ENCODE data around the gene CHERP. TPM values are rescaled to one million over a fixed set of nuclear protein-coding genes. Genes with fewer than 3 reads are reported as not detected.

The CHERP gene
- total RNA-seq, 6 donors from 2014 or later: 10.8 to 38.6 (median 22.0) TPM

DNA sequence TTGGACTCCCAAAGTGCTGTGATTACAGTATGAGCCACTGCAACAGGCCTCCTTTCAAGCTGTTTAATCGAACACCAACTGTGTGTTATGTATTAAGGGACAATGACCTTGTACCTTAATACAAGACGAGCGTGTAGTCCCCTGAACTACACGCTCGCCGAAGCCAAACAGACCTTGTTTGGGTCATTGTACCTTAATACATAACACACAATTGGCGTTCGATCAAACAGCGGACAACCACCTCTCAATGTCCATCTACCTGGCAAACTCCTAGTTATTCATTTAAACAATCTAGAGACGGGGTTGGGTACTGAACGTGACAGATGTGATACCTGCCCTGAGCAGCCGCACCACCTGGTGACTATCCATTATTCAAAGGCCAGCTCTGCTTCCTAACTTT is 1.3 kb downstream of the CHERP start:
- Histone ChIP-seq H3K27ac (no peak overlapping the region), H3K4me1 (peaks cover 28 to 71% (median 34%) of the 10 kb centered on the region in 4 donors), H3K4me3 (peak overlapping the region; percentile 89 to 100 (median 94)), H3K9me3 (no peaks in the 10 kb centered on the region), H3K27me3 (no peaks in the 10 kb centered on the region), H3K36me3 (peaks cover 0 to 42% (median 18%) of the 10 kb centered on the region in 4 donors)
- WGBS, 2 donors: 83 to 88% methylated on average over 12 of the region's 12 CpGs
- TF ChIP-seq EP300 (IDR thresholded peaks at IDR 0.05) (no peak), POLR2AphosphoS5 (IDR thresholded peaks at IDR 0.05) (no peak), POLR2A (IDR thresholded peaks at IDR 0.05) (no peak), CTCF (IDR thresholded peaks at IDR 0.05) (no peak)
- DNase-seq: no peak
- no peak for ATAC-seq (ENCODE audit: low FRiP score in 2 of 2)

GRCh38 chr19:16537111-16537510 is 5.1 kb downstream of the CHERP start:
- WGBS, 2 donors: 89 to 96% methylated on average over 12 to 13 of the region's 13 CpGs
- peak in 1 of 2 donors; percentile 47 for DNase-seq
- no peak for ATAC-seq (ENCODE audit: low FRiP score in 2 of 2)
- TF ChIP-seq EP300 (IDR thresholded peaks at IDR 0.05) (no peak), POLR2AphosphoS5 (IDR thresholded peaks at IDR 0.05) (no peak), POLR2A (IDR thresholded peaks at IDR 0.05) (no peak), CTCF (IDR thresholded peaks at IDR 0.05) (no peak)
- Histone ChIP-seq H3K36me3 (peaks cover 19 to 80% (median 53%) of the 10 kb centered on the region in 4 donors), H3K4me1 (peaks cover 20 to 43% (median 21%) of the 10 kb centered on the region in 4 donors), H3K27ac (no peak overlapping the region), H3K4me3 (no peak overlapping the region), H3K9me3 (no peaks in the 10 kb centered on the region), H3K27me3 (no peaks in the 10 kb centered on the region)

- Histone ChIP-seq H3K36me3 (peaks cover 26 to 90% (median 63%) of the 10 kb centered on the region in 4 donors), H3K4me1 (peaks cover 14 to 35% (median 17%) of the 10 kb centered on the region in 4 donors), H3K4me3 (no peak overlapping the region), H3K27me3 (no peaks in the 10 kb centered on the region), H3K27ac (no peak overlapping the region), H3K9me3 (no peaks in the 10 kb centered on the region)
- peak in 1 of 2 donors; percentile 48 for DNase-seq
- TF ChIP-seq POLR2A (IDR thresholded peaks at IDR 0.05) (no peak), EP300 (IDR thresholded peaks at IDR 0.05) (no peak), POLR2AphosphoS5 (IDR thresholded peaks at IDR 0.05) (no peak), CTCF (IDR thresholded peaks at IDR 0.05) (no peak)
- no peak for ATAC-seq (ENCODE audit: low FRiP score in 2 of 2)
- WGBS, 2 donors: 90 to 95% methylated on average over 6 to 9 of the region's 9 CpGs
Observed at GRCh38 chr19:16536130-16536529, 6.1 kb downstream of the CHERP start.

GRCh38 chr19:16535381-16535780 is 6.9 kb downstream of the CHERP start:
- Histone ChIP-seq H3K27me3 (no peaks in the 10 kb centered on the region), H3K27ac (no peak overlapping the region)
- 92 to 100% methylated on average over 16 to 17 of the region's 18 CpGs for WGBS, 2 donors

More at GRCh38 chr19:16535381-16535780, 6.9 kb downstream of the CHERP start:
- peaks cover 33 to 93% (median 70%) of the 10 kb centered on the region in 4 donors for H3K36me3 ChIP-seq
- ATAC-seq (ENCODE audit: low FRiP score in 2 of 2) (no peak), DNase-seq (peak in 1 of 2 donors; percentile 76)
- TF ChIP-seq POLR2AphosphoS5 (IDR thresholded peaks at IDR 0.05) (no peak), CTCF (IDR thresholded peaks at IDR 0.05) (no peak), POLR2A (IDR thresholded peaks at IDR 0.05) (no peak), EP300 (IDR thresholded peaks at IDR 0.05) (no peak)
- H3K4me1 ChIP-seq: peaks cover 7 to 28% (median 10%) of the 10 kb centered on the region in 4 donors
- H3K4me3 ChIP-seq: no peak overlapping the region
- H3K9me3 ChIP-seq: no peaks in the 10 kb centered on the region

Measured in upper lobe of left lung (tissue), 6 donors.